Measurements from ENCODE around the gene TMEM259.

Gene TMEM259

DNA sequence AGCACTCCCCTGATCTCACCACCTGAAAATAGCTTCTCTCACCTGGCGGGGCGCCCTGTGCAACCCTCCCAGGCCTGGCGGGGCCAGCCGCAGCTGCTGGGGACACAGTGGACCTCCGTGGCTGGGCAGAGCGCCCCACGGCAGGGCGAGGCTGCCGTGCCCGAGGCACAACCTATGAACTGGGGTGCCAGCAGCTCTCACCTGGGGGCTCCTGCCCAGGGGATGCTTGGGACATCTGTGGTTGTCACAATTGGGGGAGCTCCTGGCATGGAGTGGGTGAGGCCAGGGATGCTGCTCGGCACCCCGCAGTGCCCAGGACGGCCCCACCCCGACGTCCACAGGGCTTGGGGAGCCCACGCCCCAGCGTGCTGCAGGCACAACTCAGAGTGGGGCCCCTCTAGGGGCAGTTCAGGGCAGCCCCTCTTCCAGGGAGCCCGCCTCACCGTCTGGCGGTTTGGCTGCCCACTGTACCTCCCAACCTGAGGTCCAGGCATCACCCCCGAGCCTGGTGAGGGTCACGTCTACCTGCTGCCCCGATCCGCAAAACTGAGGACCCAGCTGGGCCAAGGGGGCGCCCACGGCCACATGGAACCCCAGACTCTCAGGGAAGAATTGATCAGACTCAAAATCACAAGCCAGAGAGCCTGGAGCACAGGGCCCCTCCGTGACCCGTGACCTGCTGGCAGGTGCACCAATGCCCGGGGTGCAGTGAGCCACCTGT lies 5.7 kb downstream of the TMEM259 start:
- DNase-seq = no peak

DNA sequence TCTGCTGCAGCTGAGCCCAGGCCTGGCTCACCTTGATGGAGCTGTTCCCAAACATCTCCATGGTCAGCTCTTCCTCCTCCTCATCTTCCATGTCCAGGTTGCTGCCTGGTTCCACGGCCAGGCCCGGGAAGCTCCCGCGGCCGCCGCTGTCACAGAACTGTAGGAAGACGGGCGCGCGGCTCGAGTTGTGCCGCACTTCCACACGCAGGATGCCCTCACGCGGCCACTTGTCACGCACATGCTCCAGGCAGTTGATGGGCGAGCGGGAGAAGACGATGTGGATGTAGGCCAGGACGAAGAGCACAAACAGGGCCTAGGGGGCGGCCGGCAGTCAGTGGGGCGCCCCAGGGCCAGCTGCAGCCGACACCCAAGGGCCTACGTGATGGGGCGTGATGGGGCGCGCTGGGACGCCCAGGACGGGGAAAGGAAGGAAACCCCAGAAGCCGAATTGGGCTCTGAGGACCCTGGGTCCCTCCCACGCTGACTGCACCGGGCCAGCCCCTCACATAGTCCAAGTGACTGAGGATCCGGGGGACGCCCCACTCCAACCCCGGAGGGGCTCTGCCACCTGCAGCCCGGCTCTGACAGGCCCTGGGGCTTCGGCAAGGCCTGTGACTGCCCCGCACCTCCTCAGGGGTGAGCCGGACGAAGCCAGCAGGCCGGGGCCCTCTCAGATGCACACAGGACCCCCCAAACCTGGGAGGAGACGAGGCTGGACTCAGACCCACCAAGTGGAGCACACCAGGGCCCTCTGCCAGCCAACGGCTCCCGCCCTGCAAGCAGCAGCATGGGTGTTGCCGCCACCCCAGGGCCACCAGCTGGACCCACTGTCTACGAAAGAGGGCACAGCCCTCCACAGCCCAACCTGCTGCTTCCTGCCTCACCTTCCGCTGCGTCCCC lies 6.5 kb downstream of the TMEM259 start:
- DNase-seq = no peak

DNA sequence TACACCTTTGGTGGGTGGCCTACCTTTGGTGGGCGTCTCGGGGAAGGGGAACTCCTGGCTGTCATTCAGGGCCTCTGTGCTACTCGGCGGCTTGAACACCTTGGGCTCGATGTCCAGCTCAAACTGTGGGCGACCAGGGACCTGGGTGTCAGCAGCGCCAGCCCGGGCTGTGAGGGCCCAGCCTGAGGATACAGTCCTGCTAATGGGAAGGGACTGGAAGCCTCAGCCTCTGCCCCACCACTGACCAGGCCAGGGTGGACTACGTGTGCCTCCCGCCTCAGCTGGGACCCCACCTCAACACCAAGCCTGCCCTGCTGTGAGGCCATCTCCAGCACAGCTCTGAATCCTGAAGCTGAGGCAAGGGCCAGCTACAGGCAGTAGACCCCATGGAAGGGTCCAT lies 7.7 kb downstream of the TMEM259 start:
- DNase-seq = no peak

- no peak for DNase-seq
Measured at GRCh38 chr19:1012334-1012733, 8.6 kb downstream of the TMEM259 start.

- no peak for DNase-seq
Measured at GRCh38 chr19:1011831-1012333, 9.0 kb downstream of the TMEM259 start.

GRCh38 chr19:1010586-1011510 lies 10.1 kb downstream of the TMEM259 start:
- DNase-seq = no peak

DNA sequence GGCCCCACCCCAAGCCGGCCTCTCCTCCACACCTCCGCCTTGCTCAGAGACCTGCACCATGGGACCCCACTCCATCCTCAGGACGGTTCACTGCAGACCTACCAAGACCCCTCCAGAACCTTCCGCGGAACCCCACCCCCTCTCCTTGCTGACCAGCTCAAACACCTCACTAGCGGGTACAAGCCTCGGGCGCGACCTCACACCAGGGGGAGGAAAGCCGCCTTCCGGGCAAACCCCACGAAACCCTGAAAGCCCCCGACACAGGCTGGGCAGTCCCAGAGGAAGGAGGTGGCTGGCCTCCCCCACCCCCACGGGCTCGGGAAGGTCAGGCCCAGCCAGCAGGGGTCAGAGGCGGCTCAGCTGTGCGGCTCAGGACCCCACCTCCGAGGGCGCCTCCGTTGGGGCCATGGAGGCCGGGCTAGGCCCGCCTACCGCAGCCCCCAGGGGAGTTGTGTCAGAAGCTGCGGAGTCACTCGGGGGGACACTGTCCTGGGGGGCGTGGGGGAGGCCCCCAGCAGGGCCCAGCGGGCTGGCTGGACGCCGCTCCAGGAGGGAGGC lies 10.9 kb downstream of the TMEM259 start:
- DNase-seq = no peak

DNA sequence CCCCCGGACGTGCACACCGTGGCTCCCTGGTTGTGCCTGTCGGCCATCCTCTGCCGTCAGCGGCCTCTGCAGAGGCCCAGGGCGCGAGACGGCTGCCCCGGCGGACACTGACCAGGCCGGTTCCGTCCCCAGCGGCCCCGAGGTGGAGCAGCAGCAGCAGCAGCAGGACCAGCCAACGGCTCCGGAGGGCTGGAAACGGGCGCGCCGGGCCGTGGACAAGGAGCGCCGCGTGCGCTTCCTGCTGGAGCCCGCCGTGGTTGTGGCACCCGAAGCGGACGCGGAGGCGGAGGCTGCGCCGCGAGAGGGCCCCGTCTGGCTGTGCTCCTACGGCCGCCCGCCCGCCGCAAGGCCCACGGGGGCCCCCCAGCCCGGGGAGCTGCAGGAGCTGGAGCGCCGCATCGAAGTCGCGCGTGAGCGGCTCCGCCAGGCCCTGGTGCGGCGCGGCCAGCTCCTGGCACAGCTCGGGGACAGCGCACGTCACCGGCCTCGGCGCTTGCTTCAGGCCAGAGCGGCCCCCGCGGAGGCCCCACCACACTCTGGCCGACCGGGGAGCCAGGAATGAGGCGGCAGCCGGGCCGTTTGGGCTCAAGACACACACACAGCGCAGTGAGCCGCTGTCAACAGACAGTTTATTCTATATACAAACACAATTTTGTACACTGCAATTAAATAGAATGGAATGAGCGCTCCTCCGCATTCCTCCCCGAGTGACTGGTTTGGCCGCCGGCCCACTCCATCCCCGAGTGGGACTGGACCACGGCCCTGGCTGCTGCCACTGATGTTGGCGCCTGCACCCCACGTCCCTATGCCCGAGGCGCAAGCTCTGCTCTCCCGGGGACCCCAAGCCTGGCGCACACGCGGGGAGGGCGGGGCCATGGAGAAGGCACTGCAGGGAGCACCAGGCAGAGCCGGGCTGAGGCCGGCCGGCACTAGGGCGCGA lies 11.6 kb downstream of the TMEM259 start:
- no peak for DNase-seq

- no peak for DNase-seq
Measured at GRCh38 chr19:1008268-1009040, 12.5 kb downstream of the TMEM259 start.

DNA sequence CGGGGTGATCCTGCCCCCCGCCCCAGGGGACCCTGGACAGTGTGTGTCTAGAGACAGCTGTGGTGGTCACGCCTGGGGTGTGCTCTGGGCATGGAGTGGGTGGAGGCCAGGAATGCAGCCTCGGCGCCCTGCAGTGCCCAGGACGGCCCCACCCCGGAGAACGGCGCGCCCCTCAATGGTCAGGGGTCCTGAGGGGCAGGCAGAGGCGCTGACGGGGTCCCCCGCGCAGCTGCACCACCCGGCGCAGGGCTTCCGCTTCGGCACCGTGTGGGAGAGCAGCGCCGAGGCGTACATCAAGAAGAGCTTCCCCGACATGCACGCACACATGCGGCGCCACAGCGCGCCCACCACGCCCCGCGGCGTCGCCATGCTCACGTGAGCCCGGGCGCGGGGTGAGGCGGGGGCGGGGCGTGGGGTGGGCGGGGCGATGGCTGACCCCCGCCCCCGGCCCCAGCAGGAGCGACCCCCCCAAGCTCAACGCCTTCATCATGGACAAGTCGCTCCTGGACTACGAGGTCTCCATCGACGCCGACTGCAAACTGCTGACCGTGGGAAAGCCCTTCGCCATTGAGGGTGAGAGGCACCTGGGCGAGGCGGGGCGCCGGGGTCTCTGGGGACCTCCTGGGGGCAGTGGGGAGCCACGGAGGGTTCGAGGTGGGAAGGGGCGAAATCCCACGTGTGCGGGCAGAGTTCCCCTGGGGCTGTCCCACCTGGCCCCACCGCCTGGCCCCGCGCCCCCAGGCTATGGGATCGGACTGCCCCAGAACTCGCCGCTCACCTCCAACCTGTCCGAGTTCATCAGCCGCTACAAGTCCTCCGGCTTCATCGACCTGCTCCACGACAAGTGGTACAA lies 13.3 kb downstream of the TMEM259 start:
- no peak for DNase-seq

DNA sequence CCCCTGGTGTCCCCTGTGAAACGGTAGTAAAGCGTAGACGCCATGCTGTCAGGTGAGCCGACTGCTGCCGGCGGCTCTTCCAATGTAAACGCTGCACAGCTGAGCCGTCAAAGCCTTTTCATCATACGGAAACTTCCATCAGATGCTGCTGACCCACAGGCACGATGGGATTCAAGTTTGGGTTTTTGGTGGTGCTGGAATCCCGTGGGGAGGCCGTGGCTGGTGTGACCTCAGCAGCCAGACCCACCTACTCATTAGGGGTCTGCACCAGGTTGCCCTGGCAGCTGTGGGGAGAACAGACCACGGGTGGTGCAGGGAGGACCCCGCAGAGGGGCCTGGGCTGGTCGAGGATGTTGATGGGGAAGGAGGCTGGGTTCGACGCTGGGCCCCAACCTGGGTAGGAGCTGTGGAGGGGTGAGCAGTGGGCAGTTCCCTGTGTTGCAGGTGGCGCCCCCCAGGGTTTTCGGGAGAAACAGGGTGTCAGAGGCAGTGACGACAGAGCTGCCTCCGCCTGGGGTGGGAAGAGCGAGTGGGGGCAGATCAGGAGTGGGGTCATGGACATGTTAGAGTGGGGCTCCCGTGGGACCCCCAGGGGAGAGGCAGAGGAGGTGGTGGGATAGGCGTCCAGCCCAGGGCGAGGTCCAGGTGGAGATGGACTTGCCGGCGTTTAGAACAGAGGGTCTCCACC lies 14.1 kb downstream of the TMEM259 start:
- DNase-seq = no peak

- no peak for DNase-seq
Measured at GRCh38 chr19:1004803-1005664, 15.9 kb downstream of the TMEM259 start.

DNA sequence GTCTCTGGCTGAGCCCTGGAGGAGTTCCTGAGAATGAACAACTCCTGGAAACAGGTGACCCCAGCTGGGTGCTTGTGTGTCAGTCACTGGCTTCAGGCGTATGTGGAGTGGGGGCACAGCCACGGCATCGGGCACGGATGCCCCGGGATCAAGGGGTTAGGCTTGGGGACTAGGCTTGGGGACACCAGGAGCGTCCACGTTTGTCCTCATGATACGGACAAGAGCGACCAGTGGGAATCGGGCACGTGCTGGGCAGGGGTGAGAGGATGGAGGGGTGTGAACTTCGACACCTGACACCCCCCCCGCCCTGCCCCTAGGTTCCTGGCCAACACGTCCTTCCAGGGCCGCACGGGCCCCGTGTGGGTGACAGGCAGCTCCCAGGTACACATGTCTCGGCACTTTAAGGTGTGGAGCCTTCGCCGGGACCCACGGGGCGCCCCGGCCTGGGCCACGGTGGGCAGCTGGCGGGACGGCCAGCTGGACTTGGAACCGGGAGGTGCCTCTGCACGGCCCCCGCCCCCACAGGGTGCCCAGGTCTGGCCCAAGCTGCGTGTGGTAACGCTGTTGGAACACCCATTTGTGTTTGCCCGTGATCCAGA lies 16.6 kb downstream of the TMEM259 start:
- no peak for DNase-seq

- no peak for DNase-seq
Measured at GRCh38 chr19:1003283-1003682, 17.6 kb downstream of the TMEM259 start.

GRCh38 chr19:1002600-1002999 lies 18.3 kb downstream of the TMEM259 start:
- no peak for DNase-seq

GRCh38 chr19:1001538-1002166 lies 19.3 kb downstream of the TMEM259 start:
- DNase-seq = no peak

Measured in GF-D8 (cell line).